ENCODE data around the gene ENTR1. TPM values are rescaled to one million over a fixed set of nuclear protein-coding genes. Genes with fewer than 3 reads are reported as not detected.

ENTR1 gene
- total and polyA plus RNA-seq, 5 donors, result 13.6 to 22.9 (median 19.8) TPM

- WGBS, result 74% methylated on average over 31 of the region's 31 CpGs
- H3K4me1 ChIP-seq (ENCODE audit: control insufficient read depth, insufficient read depth, low read length), result peaks cover 5% of the 10 kb centered on the region
- H3K9me3 ChIP-seq (ENCODE audit: control insufficient read depth, low read length), result no peaks in the 10 kb centered on the region
- H3K27ac ChIP-seq (ENCODE audit: low read length), result no peak overlapping the region
- H3K27me3 ChIP-seq (ENCODE audit: control insufficient read depth, insufficient read depth), result no peaks in the 10 kb centered on the region
- intact Hi-C loops (cut with DNase I), result no loop called here
- no peak overlapping the region for H3K4me3 ChIP-seq (ENCODE audit: low read length)
- peak in 2 of 3 donors; percentile 71 to 78 for DNase-seq
- no peak for ATAC-seq
Measured at GRCh38 chr9:136364942-136365774, 45.3 kb downstream of the ENTR1 start.

GRCh38 chr9:136363949-136364748 is 46.3 kb downstream of the ENTR1 start:
- ATAC-seq, result no peak
- DNase-seq, result peak in 1 of 3 donors; percentile 72
- WGBS, result 32% methylated on average over 54 of the region's 54 CpGs
- Histone ChIP-seq H3K27me3 (ENCODE audit: control insufficient read depth, insufficient read depth) (no peaks in the 10 kb centered on the region), H3K4me3 (ENCODE audit: low read length) (no peak overlapping the region), H3K4me1 (ENCODE audit: control insufficient read depth, insufficient read depth, low read length) (peaks cover 5% of the 10 kb centered on the region), H3K27ac (ENCODE audit: low read length) (no peak overlapping the region), H3K9me3 (ENCODE audit: control insufficient read depth, low read length) (no peaks in the 10 kb centered on the region)
- intact Hi-C loops (cut with DNase I), result no loop called here

- peak; percentile 98 to 99 (median 98) for DNase-seq
- WGBS, result under 1% methylated on average over 97 of the region's 97 CpGs
Measured at GRCh38 chr9:136363106-136363948, 47.1 kb downstream of the ENTR1 start, which contains the start of gene DNLZ. Gene DNLZ, minus strand, starts transcription at chr9:136363744. Its CDS starts 30 bp downstream, at chr9:136363714.

GRCh38 chr9:136362450-136362784 is 48.0 kb downstream of the ENTR1 start:
- Histone ChIP-seq H3K27me3 (ENCODE audit: control insufficient read depth, insufficient read depth) (no peaks in the 10 kb centered on the region), H3K9me3 (ENCODE audit: control insufficient read depth, low read length) (no peaks in the 10 kb centered on the region), H3K4me1 (ENCODE audit: control insufficient read depth, insufficient read depth, low read length) (peaks cover 5% of the 10 kb centered on the region), H3K27ac (ENCODE audit: low read length) (no peak overlapping the region), H3K4me3 (ENCODE audit: low read length) (no peak overlapping the region)
- peak in 2 of 3 donors; percentile 78 to 81 for DNase-seq
- peak in 1 of 2 donors; percentile 3 for ATAC-seq
- intact Hi-C loops (cut with DNase I), result no loop called here
- 84% methylated on average over 6 of the region's 6 CpGs for WGBS

More at GRCh38 chr9:136363106-136363948, 47.1 kb downstream of the ENTR1 start, which contains the start of gene DNLZ:
- peak within 1 kb of the TSS; percentile 93 for H3K27ac ChIP-seq (ENCODE audit: low read length)
- no peaks in the 10 kb centered on the region for H3K9me3 ChIP-seq (ENCODE audit: control insufficient read depth, low read length)
- no peaks in the 10 kb centered on the region for H3K27me3 ChIP-seq (ENCODE audit: control insufficient read depth, insufficient read depth)
- peak; percentile 88 to 91 for ATAC-seq
- peak within 1 kb of the TSS; percentile 89 for H3K4me3 ChIP-seq (ENCODE audit: low read length)
- intact Hi-C loops (cut with DNase I), result no loop called here
- H3K4me1 ChIP-seq (ENCODE audit: control insufficient read depth, insufficient read depth, low read length), result peaks cover 5% of the 10 kb centered on the region

GRCh38 chr9:136361754-136362449 is 48.5 kb downstream of the ENTR1 start:
- no peaks in the 10 kb centered on the region for H3K9me3 ChIP-seq (ENCODE audit: control insufficient read depth, low read length)
- intact Hi-C loops (cut with DNase I), result no loop called here
- no peak overlapping the region for H3K27ac ChIP-seq (ENCODE audit: low read length)
- peak in 1 of 2 donors; percentile 0 for ATAC-seq
- no peaks in the 10 kb centered on the region for H3K27me3 ChIP-seq (ENCODE audit: control insufficient read depth, insufficient read depth)
- peak in 1 of 3 donors; percentile 71 for DNase-seq
- peaks cover 5% of the 10 kb centered on the region for H3K4me1 ChIP-seq (ENCODE audit: control insufficient read depth, insufficient read depth, low read length)
- H3K4me3 ChIP-seq (ENCODE audit: low read length), result no peak overlapping the region
- 74% methylated on average over 26 of the region's 26 CpGs for WGBS

GRCh38 chr9:136361047-136361753 is 49.2 kb downstream of the ENTR1 start:
- H3K4me1 ChIP-seq (ENCODE audit: control insufficient read depth, insufficient read depth, low read length), result peaks cover 5% of the 10 kb centered on the region
- H3K9me3 ChIP-seq (ENCODE audit: control insufficient read depth, low read length), result no peaks in the 10 kb centered on the region
- peak overlapping the region; percentile 1 for H3K27ac ChIP-seq (ENCODE audit: low read length)
- 60% methylated on average over 43 of the region's 43 CpGs for WGBS
- H3K4me3 ChIP-seq (ENCODE audit: low read length), result no peak overlapping the region
- H3K27me3 ChIP-seq (ENCODE audit: control insufficient read depth, insufficient read depth), result no peaks in the 10 kb centered on the region
- intact Hi-C loops (cut with DNase I), result no loop called here
- ATAC-seq (no peak), DNase-seq (peak in 2 of 3 donors; percentile 58 to 77)

- Histone ChIP-seq H3K27me3 (ENCODE audit: control insufficient read depth, insufficient read depth) (no peaks in the 10 kb centered on the region), H3K9me3 (ENCODE audit: control insufficient read depth, low read length) (no peaks in the 10 kb centered on the region), H3K4me3 (ENCODE audit: low read length) (no peak overlapping the region), H3K4me1 (ENCODE audit: control insufficient read depth, insufficient read depth, low read length) (peaks cover 5% of the 10 kb centered on the region), H3K27ac (ENCODE audit: low read length) (no peak overlapping the region)
- WGBS, result 65% methylated on average over 38 of the region's 38 CpGs
- ATAC-seq (no peak), DNase-seq (peak in 1 of 3 donors; percentile 64)
- intact Hi-C loops (cut with DNase I), result no loop called here
Measured at GRCh38 chr9:136359774-136360718, 50.4 kb downstream of the ENTR1 start.

GRCh38 chr9:136358888-136359287 is 51.5 kb downstream of the ENTR1 start:
- no peak for ATAC-seq
- no peaks in the 10 kb centered on the region for H3K9me3 ChIP-seq (ENCODE audit: control insufficient read depth, low read length)
- no peak for DNase-seq
- no peaks in the 10 kb centered on the region for H3K27me3 ChIP-seq (ENCODE audit: control insufficient read depth, insufficient read depth)
- no peak overlapping the region for H3K4me3 ChIP-seq (ENCODE audit: low read length)
- intact Hi-C loops (cut with DNase I), result no loop called here
- 51% methylated on average over 2 of the region's 2 CpGs for WGBS
- no peak overlapping the region for H3K27ac ChIP-seq (ENCODE audit: low read length)
- H3K4me1 ChIP-seq (ENCODE audit: control insufficient read depth, insufficient read depth, low read length), result peaks cover 2% of the 10 kb centered on the region

GRCh38 chr9:136358016-136358415 is 52.4 kb downstream of the ENTR1 start:
- H3K27ac ChIP-seq (ENCODE audit: low read length), result no peak overlapping the region
- H3K4me3 ChIP-seq (ENCODE audit: low read length), result no peak overlapping the region
- intact Hi-C loops (cut with DNase I), result no loop called here
- WGBS, result 83% methylated on average over 29 of the region's 29 CpGs
- no peaks in the 10 kb centered on the region for H3K4me1 ChIP-seq (ENCODE audit: control insufficient read depth, insufficient read depth, low read length)
- H3K27me3 ChIP-seq (ENCODE audit: control insufficient read depth, insufficient read depth), result no peaks in the 10 kb centered on the region
- ATAC-seq (no peak), DNase-seq (peak in 2 of 3 donors; percentile 70)
- no peaks in the 10 kb centered on the region for H3K9me3 ChIP-seq (ENCODE audit: control insufficient read depth, low read length)

Measured in right cardiac atrium (tissue), 5 donors.